GM12878 (cell line): ENCODE measurements around the gene HJV. TPM values are rescaled to one million over a fixed set of nuclear protein-coding genes. Genes with fewer than 3 reads are reported as not detected.

Experiments
- ATAC-seq: fragments of 200-7000 bp; cut with Tn5 transposase; 3 replicates; pipeline ENCODE4 v1.9.1; 2020; ENCODE audit warnings: mild to moderate bottlenecking, moderate library complexity
- BruUV-seq: library from RNA; stranded (reverse); fragments of 400-500 nt; replicated peaks from 2 replicates; lab custom pipeline; 2021; lab: Mats Ljungman, UMichigan
- CTCF ChIA-PET: fragments of 300-600 bp; sonication (Branson Sonifier 250); formaldehyde crosslinking; extraction: SDS; loops from one replicate; lab custom pipeline; 2021; ENCODE audit warnings: inconsistent platforms; lab: Yijun Ruan, JAX
- POLR2A ChIA-PET: fragments of 350-600 bp; formaldehyde crosslinking; extraction: SDS; loops from one replicate; lab custom pipeline; 2021; ENCODE audit warnings: inconsistent platforms; lab: Charles Lee
- RAD21 ChIA-PET: fragments of 300-600 bp; sonication (Branson Sonifier 250); formaldehyde crosslinking; loops from one replicate; lab custom pipeline; 2023; ENCODE audit warnings: antibody characterized with exemption; ENCODE audit not compliant: unreplicated experiment; lab: Charles Lee
- SMC1A ChIA-PET: fragments of 300-600 bp; sonication (Branson Sonifier 250); formaldehyde crosslinking; loops from one replicate; lab custom pipeline; 2023; ENCODE audit not compliant: unreplicated experiment, uncharacterized antibody; lab: Charles Lee
- DNase-seq: peaks from one replicate; pipeline ENCODE4 v3.0.0-alpha.2; 2011; ENCODE audit warnings: low read depth, low spot score
- FAIRE-seq: peaks from 3 replicates; lab custom pipeline; 2011; peaks lifted over from hg19 to GRCh38; lab: Jason Lieb, UNC
- H2AFZ ChIP-seq: 2 replicates; pipeline ENCODE4 v1.6.0; 2011; ENCODE audit warnings: low read depth, low read length, control low read depth; ENCODE audit not compliant: control insufficient read depth
- H3K27ac ChIP-seq: 2 replicates; pipeline ENCODE4 v1.5.1; 2011; ENCODE audit warnings: control low read depth; ENCODE audit not compliant: control insufficient read depth, insufficient read depth
- H3K27me3 ChIP-seq, 2 experiments: replicated peaks in 1 of 2; 2 replicates each; pipeline versions ENCODE4 v1.6.0 to v1.6.1; 2011; ENCODE audit warnings: low read length in 1 of 2; ENCODE audit not compliant: control insufficient read depth in 2 of 2, insufficient read depth in 2 of 2
- H3K36me3 ChIP-seq, 2 experiments: 2 replicates each; pipeline ENCODE4 v1.5.1; 2011; ENCODE audit warnings: low read length in 1 of 2; ENCODE audit not compliant: control insufficient read depth in 2 of 2, insufficient read depth in 2 of 2
- H3K4me1 ChIP-seq: 2 replicates; pipeline ENCODE4 v1.6.1; 2011; ENCODE audit warnings: mild to moderate bottlenecking, low read length, moderate library complexity, mixed read lengths; ENCODE audit not compliant: control insufficient read depth, insufficient read depth
- H3K4me2 ChIP-seq: 2 replicates; pipeline ENCODE4 v1.6.0; 2011; ENCODE audit warnings: control low read depth; ENCODE audit not compliant: control insufficient read depth, insufficient read depth
- H3K4me3 ChIP-seq: fragments of 200-600 bp; sonication (generic); 2 replicates; pipeline ENCODE4 v1.5.1; 2016
- H3K79me2 ChIP-seq: 2 replicates; pipeline ENCODE4 v1.6.0; 2011; ENCODE audit warnings: low read length; ENCODE audit not compliant: control insufficient read depth, insufficient read depth
- H3K9ac ChIP-seq: 2 replicates; pipeline ENCODE4 v1.8.0; 2011; ENCODE audit warnings: low read length, control low read depth, mixed read lengths; ENCODE audit not compliant: control insufficient read depth, insufficient read depth
- H3K9me3 ChIP-seq: replicated peaks from 3 replicates; pipeline ENCODE4 v1.5.1; 2011; ENCODE audit warnings: mild to moderate bottlenecking, low read length; ENCODE audit not compliant: control insufficient read depth, insufficient read depth
- H4K20me1 ChIP-seq: 2 replicates; pipeline ENCODE4 v1.6.0; 2011; ENCODE audit not compliant: control insufficient read depth, insufficient read depth
- ATF3 ChIP-seq: IDR thresholded peaks from 2 replicates; pipeline ENCODE4 v1.6.1; 2011; ENCODE audit warnings: low read depth, mild to moderate bottlenecking, low read length, moderate library complexity, borderline replicate concordance; ENCODE audit errors: extremely low read depth
- BMI1 ChIP-seq: fragments of 450-650 bp; IDR thresholded peaks from 2 replicates; pipeline ENCODE4 v1.6.1; 2016; ENCODE audit warnings: mild to moderate bottlenecking, moderate library complexity, borderline replicate concordance
- CBFB ChIP-seq: IDR thresholded peaks from 2 replicates; pipeline ENCODE4 v1.6.1; 2016; ENCODE audit warnings: antibody characterized with exemption, low read depth
- CREM ChIP-seq: IDR thresholded peaks from 2 replicates; pipeline ENCODE4 v1.6.1; 2014; ENCODE audit warnings: antibody characterized with exemption, low read depth
- ETV6 ChIP-seq, 2 experiments: fragments of 450-650 bp in 1 of 2; IDR thresholded peaks in 1 of 2; conservative IDR thresholded peaks in 1 of 2; 2 replicates each; pipeline ENCODE4 v1.6.1; 2014; ENCODE audit warnings: antibody characterized with exemption in 1 of 2, borderline replicate concordance in 1 of 2, low read depth in 1 of 2, mild to moderate bottlenecking in 1 of 2, moderate library complexity in 1 of 2
- HCFC1 ChIP-seq: fragments of 150-350 bp; IDR thresholded peaks from 2 replicates; pipeline ENCODE4 v1.6.1; 2014; ENCODE audit warnings: low read length
- NFXL1 ChIP-seq: fragments of 450-650 bp; IDR thresholded peaks from 2 replicates; pipeline ENCODE4 v1.6.1; 2017; ENCODE audit warnings: antibody characterized with exemption, mild to moderate bottlenecking, borderline replicate concordance
- POU2F2 ChIP-seq: IDR thresholded peaks from 3 replicates; pipeline ENCODE4 v1.6.1; 2011; ENCODE audit warnings: low read depth, mild to moderate bottlenecking, low read length, borderline replicate concordance
- SMAD1 ChIP-seq: fragments of 450-650 bp; IDR thresholded peaks from 2 replicates; pipeline ENCODE4 v1.6.1; 2018; ENCODE audit warnings: mild to moderate bottlenecking, low read depth; ENCODE audit not compliant: partially characterized antibody
- TCF7 ChIP-seq: IDR thresholded peaks from 2 replicates; pipeline ENCODE4 v1.6.1; 2014; ENCODE audit warnings: antibody characterized with exemption, borderline replicate concordance
- ZBED1 ChIP-seq: IDR thresholded peaks from 2 replicates; pipeline ENCODE4 v1.6.1; 2016; ENCODE audit warnings: borderline replicate concordance
- ZBTB4 ChIP-seq: fragments of 450-650 bp; formaldehyde crosslinking; IDR thresholded peaks from 2 replicates; pipeline ENCODE4 v1.4.0; 2022; ENCODE audit warnings: mild to moderate bottlenecking, moderate library complexity
- ZNF384 ChIP-seq: IDR thresholded peaks from 2 replicates; pipeline ENCODE4 v1.6.1; 2012; ENCODE audit warnings: low read depth, mild to moderate bottlenecking, low read length, improper control_type of control experiment, borderline replicate concordance
- ZSCAN29 ChIP-seq: fragments of 450-650 bp; IDR thresholded peaks from 2 replicates; pipeline ENCODE4 v1.6.1; 2017; ENCODE audit warnings: mild to moderate bottlenecking, moderate library complexity
- WGBS: methylation state at CpG from one replicate; pipeline ENCODE4 v1.1.6; 2016; ENCODE audit warnings: low lambda C conversion rate; ENCODE audit not compliant: insufficient replicate concordance, insufficient coverage; ENCODE audit errors: missing lambda C conversion rate; 5-methylcytosine and 5-hydroxymethylcytosine counted together
- in situ Hi-C: fragments of 300-500 bp; cut with MboI; formaldehyde crosslinking; loops from 9 replicates; pipeline ENCODE4 v1.14.3; 2018; ENCODE audit warnings: mixed read lengths
- intact Hi-C: fragments of 100-400 bp; cut with micrococcal nuclease; formaldehyde crosslinking; loops from one replicate; pipeline ENCODE4 v1.14.2; 2022; ENCODE audit not compliant: unreplicated experiment
- polyA plus RNA-seq, 11 experiments: library from polyadenylated mRNA; depleted of rRNA in 4 of 11; unstranded in 6 of 11; stranded (reverse) in 5 of 11; fragments of >200 nt; fragmentation: Nextera tagmentation in 4 of 11; fragmentation: Illumina TruSeq in 1 of 11; extraction: Ambion mirVana in 4 of 11; extraction: Trizol in 1 of 11; gene quantifications; 1 replicate in 1 of 11; 2 replicates in 10 of 11; pipeline versions ENCODE4 v1.2.1 to v1.2.3, GENCODE V29; 2011 to 2016; ENCODE audit warnings: inconsistent platforms in 2 of 11, missing spikeins in 2 of 11, low read depth in 1 of 11
- total RNA-seq, 4 experiments: library from RNA; depleted of rRNA in 3 of 4; stranded (reverse); fragments of >200 nt in 3 of 4; fragmentation: Illumina TruSeq in 1 of 4; extraction: Trizol in 1 of 4; gene quantifications; 2 replicates each; pipeline versions ENCODE4 v1.2.1 to v1.2.3, GENCODE V29; 2013 to 2021

Gene HJV
- total and polyA plus RNA-seq, 10 of the 15 experiments (the other 5 are each of a cell fraction or from before 2014, with no cell fraction given): not detected

GRCh38 chr1:146020058-146021049, 1.2 kb downstream of the HJV start:
- in situ Hi-C loops (no loop called here), intact Hi-C loops (no loop called here)
- Histone ChIP-seq H2AFZ (no peak overlapping the region), H3K36me3 (no peaks in the 10 kb centered on the region), H3K27ac (no peak overlapping the region), H3K27me3 (peaks cover 4 to 9% of the 10 kb centered on the region in 2 experiments; a peak in 3 of 4 replicates), H3K9me3 (no peaks in the 10 kb centered on the region), H3K4me1 (no peaks in the 10 kb centered on the region), H3K79me2 (no peaks in the 10 kb centered on the region), H3K4me3 (no peak overlapping the region), H3K9ac (no peak overlapping the region), H4K20me1 (no peaks in the 10 kb centered on the region), H3K4me2 (no peak overlapping the region)
- 48% methylated on average over 4 of the region's 4 CpGs for WGBS
- ChIA-PET POLR2A (no interaction called here), RAD21 (interaction anchor here (1.1 kb wide), 1 partner anchor 162 kb away, joined by 3 read pairs; the partner anchor contains the start of gene PIAS3), SMC1A (interaction anchor here (2.4 kb wide), 1 partner anchor 12 kb away, joined by 21 read pairs; no protein-coding TSS in a partner anchor), CTCF (interaction anchor here (0.6 to 2.6 kb wide), 6 partner anchors 12 to 174 kb away, joined by 3 to 16 read pairs (median 4); no protein-coding TSS in a partner anchor)
- no TSS peak for BruUV-seq
- no peak for ATAC-seq
- FAIRE-seq: no peak
- no peak for TF ChIP-seq ZBTB4 (CRISPR knock-in tag)
- no peak for TF ChIP-seq POU2F2
- no peak for TF ChIP-seq ETV6 (conservative IDR thresholded peaks at IDR 0.05 in 1 of 2, IDR thresholded peaks at IDR 0.05 in 1 of 2; ENCODE audit: borderline replicate concordance in 1 of 2, low read depth in 1 of 2)
- TF ChIP-seq CBFB: no peak
- no peak for TF ChIP-seq HCFC1
- TF ChIP-seq SMAD1: no peak
- TF ChIP-seq ZNF384: no peak
- TF ChIP-seq NFXL1: no peak
- TF ChIP-seq ATF3: no peak
- no peak for TF ChIP-seq TCF7
- TF ChIP-seq CREM: no peak
- TF ChIP-seq ZSCAN29: no peak
- no peak for TF ChIP-seq ZBED1
- no peak for TF ChIP-seq BMI1
- no peak for DNase-seq
